ENCODE results near the gene NT5C2.
A peak's percentile ranks its signal among the peaks of the same experiment; 100 is the strongest.

The NT5C2 gene

GRCh38 chr10:103120977-103121735 lies 71.9 kb downstream of the NT5C2 start:
- DNase-seq: peak; percentile 30

GRCh38 chr10:103120546-103120945 lies 72.5 kb downstream of the NT5C2 start:
- DNase-seq: no peak

GRCh38 chr10:103117247-103117646 lies 75.8 kb downstream of the NT5C2 start:
- no peak for DNase-seq

GRCh38 chr10:103114876-103115275 lies 78.2 kb downstream of the NT5C2 start:
- no peak for DNase-seq

GRCh38 chr10:103111918-103112877 lies 80.9 kb downstream of the NT5C2 start:
- DNase-seq: no peak

- peak; percentile 32 for DNase-seq
Observed at GRCh38 chr10:103111031-103111917, 81.8 kb downstream of the NT5C2 start.

- no peak for DNase-seq
Observed at GRCh38 chr10:103110407-103110806, 82.7 kb downstream of the NT5C2 start.

GRCh38 chr10:103109821-103110220 lies 83.3 kb downstream of the NT5C2 start:
- DNase-seq: no peak

- no peak for DNase-seq
Observed at GRCh38 chr10:103106539-103106938, 86.5 kb downstream of the NT5C2 start.

- DNase-seq: no peak
Observed at GRCh38 chr10:103105462-103105861, 87.6 kb downstream of the NT5C2 start.

GRCh38 chr10:103104721-103105120 lies 88.4 kb downstream of the NT5C2 start:
- DNase-seq: no peak

GRCh38 chr10:103103989-103104388 lies 89.1 kb downstream of the NT5C2 start:
- DNase-seq: no peak

- DNase-seq: no peak
Observed at GRCh38 chr10:103102195-103102594, 90.9 kb downstream of the NT5C2 start.

- DNase-seq: no peak
Observed at GRCh38 chr10:103100620-103101019, 92.5 kb downstream of the NT5C2 start.

- DNase-seq: no peak
Observed at GRCh38 chr10:103098240-103098639, 94.8 kb downstream of the NT5C2 start.

GRCh38 chr10:103096130-103096529 lies 96.9 kb downstream of the NT5C2 start:
- no peak for DNase-seq

GRCh38 chr10:103095005-103095404 lies 98.1 kb downstream of the NT5C2 start:
- DNase-seq: no peak

- no peak for DNase-seq
Observed at GRCh38 chr10:103090911-103091310, 102.2 kb downstream of the NT5C2 start.

- no peak for DNase-seq
Observed at GRCh38 chr10:103089493-103089892, 103.6 kb downstream of the NT5C2 start.

- DNase-seq: no peak
Observed at GRCh38 chr10:103086799-103087198, 106.3 kb downstream of the NT5C2 start.

- no peak for DNase-seq
Observed at GRCh38 chr10:103086261-103086660, 106.8 kb downstream of the NT5C2 start.

GRCh38 chr10:103083977-103084320 lies 109.1 kb downstream of the NT5C2 start:
- DNase-seq: no peak
